Loucy (cell line): Measurements from ENCODE around the gene MED13.

Experiments used
- EZH2phosphoT487 ChIP-seq: fragments of 200-600 bp; IDR thresholded peaks from 2 replicates; pipeline ENCODE4 v1.6.1; 2018; ENCODE audit warnings: antibody characterized with exemption, mild to moderate bottlenecking, moderate library complexity, borderline replicate concordance
- TF ChIP-seq, protein P1 (sequence below): fragments of 200-600 bp; sonication (generic); conservative IDR thresholded peaks from 2 replicates; pipeline ENCODE4 v1.5.1; 2014; ENCODE audit warnings: mild to moderate bottlenecking, antibody characterized with exemption, low read length

DNA sequence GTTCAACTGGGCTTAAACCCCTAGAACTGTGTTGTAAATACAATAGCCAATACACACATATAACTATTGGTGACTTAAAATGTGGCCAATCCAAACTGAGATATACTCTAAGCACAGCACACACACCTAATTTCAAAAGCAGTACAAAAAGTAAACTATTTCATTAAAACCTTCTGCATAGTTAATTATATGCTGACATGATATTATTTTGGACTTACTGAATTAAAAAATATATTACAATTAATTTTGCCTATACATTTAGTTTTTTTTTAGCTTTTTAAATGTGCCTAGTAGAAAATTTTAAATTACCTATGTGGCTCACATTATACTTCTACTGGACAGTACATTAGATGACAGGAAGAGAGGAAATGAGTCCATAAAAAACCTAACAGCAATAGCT lies 21.5 kb downstream of the MED13 start:
- TF ChIP-seq, protein P1, sequence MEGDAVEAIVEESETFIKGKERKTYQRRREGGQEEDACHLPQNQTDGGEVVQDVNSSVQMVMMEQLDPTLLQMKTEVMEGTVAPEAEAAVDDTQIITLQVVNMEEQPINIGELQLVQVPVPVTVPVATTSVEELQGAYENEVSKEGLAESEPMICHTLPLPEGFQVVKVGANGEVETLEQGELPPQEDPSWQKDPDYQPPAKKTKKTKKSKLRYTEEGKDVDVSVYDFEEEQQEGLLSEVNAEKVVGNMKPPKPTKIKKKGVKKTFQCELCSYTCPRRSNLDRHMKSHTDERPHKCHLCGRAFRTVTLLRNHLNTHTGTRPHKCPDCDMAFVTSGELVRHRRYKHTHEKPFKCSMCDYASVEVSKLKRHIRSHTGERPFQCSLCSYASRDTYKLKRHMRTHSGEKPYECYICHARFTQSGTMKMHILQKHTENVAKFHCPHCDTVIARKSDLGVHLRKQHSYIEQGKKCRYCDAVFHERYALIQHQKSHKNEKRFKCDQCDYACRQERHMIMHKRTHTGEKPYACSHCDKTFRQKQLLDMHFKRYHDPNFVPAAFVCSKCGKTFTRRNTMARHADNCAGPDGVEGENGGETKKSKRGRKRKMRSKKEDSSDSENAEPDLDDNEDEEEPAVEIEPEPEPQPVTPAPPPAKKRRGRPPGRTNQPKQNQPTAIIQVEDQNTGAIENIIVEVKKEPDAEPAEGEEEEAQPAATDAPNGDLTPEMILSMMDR = no peak
- TF ChIP-seq EZH2phosphoT487 = no peak
